ENCODE measurements around the gene PHYHIPL.

Gene PHYHIPL

GRCh38 chr10:59175538-59176240 lies 754 bp upstream of the PHYHIPL start:
- Histone ChIP-seq H3K27ac (no peak overlapping the region), H3K36me3 (no peaks in the 10 kb centered on the region), H3K9me3 (no peaks in the 10 kb centered on the region), H3K4me3 (peak overlapping the region; percentile 29 to 51), H3K27me3 (peaks cover 3 to 22% of the 10 kb centered on the region in 2 donors), H3K4me1 (peaks cover 0 to 18% (median 15%) of the 10 kb centered on the region in 4 donors)
- no peak for TF ChIP-seq CTCF (IDR thresholded peaks at IDR 0.05)
- intact Hi-C loops (cut with DNase I; ENCODE audit: low total_unique reads), result no loop called here
- DNase-seq, result no peak

GRCh38 chr10:59177031-59177797 lies 771 bp downstream of the PHYHIPL start:
- H3K4me1 ChIP-seq, result peaks cover 0 to 18% (median 15%) of the 10 kb centered on the region in 4 donors
- H3K4me3 ChIP-seq, result peak overlapping the region; percentile 29 to 51
- no peaks in the 10 kb centered on the region for H3K9me3 ChIP-seq
- H3K27ac ChIP-seq, result no peak overlapping the region
- no peak for TF ChIP-seq CTCF (IDR thresholded peaks at IDR 0.05)
- DNase-seq, result no peak
- intact Hi-C loops (cut with DNase I; ENCODE audit: low total_unique reads), result no loop called here
- no peaks in the 10 kb centered on the region for H3K36me3 ChIP-seq
- H3K27me3 ChIP-seq, result peaks cover 3 to 22% of the 10 kb centered on the region in 2 donors

GRCh38 chr10:59177836-59178235 lies 1.4 kb downstream of the PHYHIPL start:
- no peak for TF ChIP-seq CTCF (IDR thresholded peaks at IDR 0.05)

DNA sequence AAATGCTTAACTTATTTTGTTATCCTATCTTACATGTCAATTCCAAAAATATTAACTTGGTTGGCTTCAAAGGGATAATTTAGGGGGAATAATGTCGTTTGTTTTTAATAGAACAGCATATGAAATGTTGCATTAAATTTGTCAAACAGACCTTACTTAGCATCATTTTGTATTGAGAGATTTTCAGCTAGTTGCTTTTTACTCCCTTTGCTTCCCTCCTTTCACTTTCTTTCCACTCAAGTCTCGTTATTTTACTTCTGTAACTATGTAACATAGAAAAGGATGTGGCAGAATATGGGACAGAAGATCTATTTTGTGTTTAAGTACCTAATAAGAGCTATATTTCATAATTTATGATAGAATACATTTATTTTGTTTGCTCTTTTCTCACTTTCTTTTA lies 2.6 kb downstream of the PHYHIPL start:
- intact Hi-C loops (cut with DNase I; ENCODE audit: low total_unique reads), result no loop called here
- DNase-seq, result no peak
- peaks cover 0 to 18% (median 15%) of the 10 kb centered on the region in 4 donors for H3K4me1 ChIP-seq
- no peak for TF ChIP-seq CTCF (IDR thresholded peaks at IDR 0.05)
- H3K27ac ChIP-seq, result no peak overlapping the region
- no peaks in the 10 kb centered on the region for H3K36me3 ChIP-seq
- no peak overlapping the region for H3K4me3 ChIP-seq
- no peaks in the 10 kb centered on the region for H3K9me3 ChIP-seq
- peaks cover 3 to 22% of the 10 kb centered on the region in 2 donors for H3K27me3 ChIP-seq

More at GRCh38 chr10:59177836-59178235, 1.4 kb downstream of the PHYHIPL start:
- Histone ChIP-seq H3K36me3 (no peaks in the 10 kb centered on the region), H3K4me1 (peaks cover 0 to 18% (median 15%) of the 10 kb centered on the region in 4 donors), H3K9me3 (no peaks in the 10 kb centered on the region), H3K27ac (no peak overlapping the region), H3K27me3 (peaks cover 3 to 22% of the 10 kb centered on the region in 2 donors), H3K4me3 (no peak overlapping the region)
- intact Hi-C loops (cut with DNase I; ENCODE audit: low total_unique reads), result no loop called here
- DNase-seq, result no peak

GRCh38 chr10:59180689-59181270 lies 4.3 kb downstream of the PHYHIPL start:
- DNase-seq, result no peak
- Histone ChIP-seq H3K4me1 (peaks cover 0 to 16% (median 14%) of the 10 kb centered on the region in 4 donors), H3K27me3 (peaks cover 3 to 18% of the 10 kb centered on the region in 2 donors), H3K9me3 (no peaks in the 10 kb centered on the region), H3K36me3 (no peaks in the 10 kb centered on the region), H3K27ac (no peak overlapping the region), H3K4me3 (no peak overlapping the region)
- TF ChIP-seq CTCF (IDR thresholded peaks at IDR 0.05), result no peak
- intact Hi-C loops (cut with DNase I; ENCODE audit: low total_unique reads), result loop anchor here (5.0 kb wide), 1 partner anchor 228 kb away; no protein-coding TSS in a partner anchor
